OCI-LY1 (cell line): ENCODE measurements around the gene ZBTB5.
A peak's percentile ranks its signal among the peaks of the same experiment; 100 is the strongest.
"Not testable (repeated sequence)": the region's sequence is repeated elsewhere in the genome, so short reads cannot be mapped to it uniquely, and the experiment has no call there.

Experiments used
- H2AFZ ChIP-seq: fragments of 200-600 bp; sonication (generic), shearing (Covaris generic); 2 replicates; pipeline ENCODE4 v1.6.0; 2014; ENCODE audit warnings: antibody characterized with exemption, mild to moderate bottlenecking, low read length
- H3F3A ChIP-seq: fragments of 200-600 bp; sonication (generic), shearing (Covaris generic); 2 replicates; pipeline ENCODE4 v1.6.0; 2014; ENCODE audit warnings: mild to moderate bottlenecking, antibody characterized with exemption, low read length, moderate library complexity; ENCODE audit not compliant: insufficient read depth
- H3K27ac ChIP-seq: fragments of 200-600 bp; sonication (generic); 2 replicates; pipeline ENCODE4 v1.5.1; 2014; ENCODE audit warnings: low read length, mixed run types, mild to moderate bottlenecking, low read depth; ENCODE audit not compliant: poor library complexity, severe bottlenecking
- H3K27me3 ChIP-seq: fragments of 200-600 bp; sonication (generic); 2 replicates; pipeline ENCODE4 v1.6.0; 2014; ENCODE audit warnings: antibody characterized with exemption, mild to moderate bottlenecking, low read length, moderate library complexity; ENCODE audit not compliant: insufficient read depth
- H3K36me3 ChIP-seq: fragments of 200-600 bp; sonication (generic); 2 replicates; pipeline ENCODE4 v1.6.1; 2014; ENCODE audit warnings: mild to moderate bottlenecking, antibody characterized with exemption, low read length, moderate library complexity, mixed read lengths; ENCODE audit not compliant: insufficient read depth
- H3K4me1 ChIP-seq: fragments of 200-600 bp; sonication (generic); 2 replicates; pipeline ENCODE4 v1.5.1; 2014; ENCODE audit warnings: mild to moderate bottlenecking, low read length, moderate library complexity; ENCODE audit not compliant: insufficient read depth, severe bottlenecking
- H3K4me2 ChIP-seq: fragments of 200-600 bp; sonication (generic), shearing (Covaris generic); 2 replicates; pipeline ENCODE4 v1.6.1; 2014; ENCODE audit warnings: low read length
- H3K4me3 ChIP-seq: fragments of 200-600 bp; sonication (generic); 2 replicates; pipeline ENCODE4 v1.5.1; 2014; ENCODE audit warnings: low read length, low read depth, mild to moderate bottlenecking, mixed read lengths; ENCODE audit not compliant: poor library complexity, severe bottlenecking
- H3K79me2 ChIP-seq: fragments of 200-600 bp; shearing (Covaris generic); 2 replicates; pipeline ENCODE4 v1.6.1; 2016; ENCODE audit warnings: mixed run types, low read length, mixed read lengths; ENCODE audit not compliant: insufficient read depth
- H3K9ac ChIP-seq: fragments of 200-600 bp; sonication (generic), shearing (Covaris generic); 2 replicates; pipeline ENCODE4 v1.6.1; 2014; ENCODE audit warnings: mild to moderate bottlenecking, low read length, mixed read lengths
- H3K9me2 ChIP-seq: fragments of 200-600 bp; sonication (generic), shearing (Covaris generic); 2 replicates; pipeline ENCODE4 v1.6.1; 2014; ENCODE audit warnings: low read depth, mild to moderate bottlenecking, low read length, mixed read lengths
- H3K9me3 ChIP-seq: fragments of 200-600 bp; shearing (Covaris generic); 2 replicates; pipeline ENCODE4 v1.6.1; 2014; ENCODE audit warnings: low read length, mixed read lengths
- H4K20me1 ChIP-seq: fragments of 200-600 bp; sonication (generic), shearing (Covaris generic); 2 replicates; pipeline ENCODE4 v1.6.0; 2016; ENCODE audit warnings: mild to moderate bottlenecking, low read length; ENCODE audit not compliant: insufficient read depth
- EZH2 ChIP-seq: fragments of 200-600 bp; sonication (generic), shearing (Covaris generic); IDR thresholded peaks from 2 replicates; pipeline ENCODE4 v1.8.0; 2017; ENCODE audit warnings: borderline replicate concordance, mixed run types, mild to moderate bottlenecking, antibody characterized with exemption, low read length, moderate library complexity, mixed read lengths
- TF ChIP-seq, protein P1 (sequence below): fragments of 200-600 bp; sonication (generic), shearing (Covaris generic); IDR thresholded peaks from 2 replicates; pipeline ENCODE4 v1.5.1; 2017; ENCODE audit warnings: mild to moderate bottlenecking, antibody characterized with exemption, low read length, moderate library complexity, mixed read lengths

ZBTB5 gene

DNA sequence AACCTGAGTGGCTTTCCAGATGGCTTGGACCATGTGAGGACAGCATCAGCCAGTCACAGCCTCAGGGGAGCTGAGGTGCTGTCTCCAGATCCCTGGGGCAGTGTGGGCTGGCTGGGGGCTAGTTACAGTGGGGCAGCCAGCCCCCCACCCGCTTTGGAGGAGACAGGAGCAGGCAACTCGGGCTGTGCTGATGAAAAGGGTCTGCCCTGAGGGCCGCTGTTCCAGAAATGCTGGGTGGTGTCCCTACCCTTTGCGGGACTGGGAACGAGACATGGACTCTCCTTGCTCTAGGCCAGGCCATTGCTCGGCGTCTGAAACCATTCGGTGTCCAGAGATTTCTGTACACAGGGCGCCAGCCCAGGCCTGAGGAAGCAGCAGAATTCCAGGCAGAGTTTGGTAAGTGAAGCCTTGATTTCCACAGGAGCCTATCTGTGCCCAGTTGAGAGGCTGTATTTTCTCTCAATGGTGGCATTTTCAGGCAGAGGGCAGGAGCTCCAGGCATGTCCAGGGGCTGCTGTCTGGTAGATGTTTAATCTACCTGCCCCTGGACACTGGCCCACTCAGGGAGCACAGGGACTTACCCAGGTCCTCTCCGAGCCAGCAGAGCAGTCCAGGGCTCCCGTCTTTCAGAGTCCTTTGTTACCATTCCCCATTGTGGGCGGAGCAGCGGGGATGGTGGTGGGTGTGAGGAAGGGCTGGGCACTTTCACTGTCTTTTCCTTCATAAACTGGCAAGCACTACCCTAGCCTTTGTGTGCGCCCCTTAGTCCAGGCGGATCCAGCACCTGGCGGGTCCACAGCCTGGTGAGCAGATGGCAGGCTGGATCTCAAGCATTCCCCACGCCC, 35.6 kb downstream of the ZBTB5 start:
- Histone ChIP-seq H3K9ac (no peak overlapping the region; the same call in 1 of the 2 replicates), H3K9me2 (no peaks in the 10 kb centered on the region), H4K20me1 (no peaks in the 10 kb centered on the region), H3K79me2 (peaks cover 2% of the 10 kb centered on the region), H3K4me3 (no peak overlapping the region), H3F3A (peaks cover 4% of the 10 kb centered on the region; the same call in 1 of the 2 replicates), H2AFZ (no peak overlapping the region), H3K27me3 (no peaks in the 10 kb centered on the region), H3K36me3 (peaks cover 99% of the 10 kb centered on the region), H3K4me1 (peaks cover 71% of the 10 kb centered on the region), H3K4me2 (no peak overlapping the region), H3K9me3 (no peaks in the 10 kb centered on the region), H3K27ac (peak overlapping the region; percentile 87)
- TF ChIP-seq, protein P1, sequence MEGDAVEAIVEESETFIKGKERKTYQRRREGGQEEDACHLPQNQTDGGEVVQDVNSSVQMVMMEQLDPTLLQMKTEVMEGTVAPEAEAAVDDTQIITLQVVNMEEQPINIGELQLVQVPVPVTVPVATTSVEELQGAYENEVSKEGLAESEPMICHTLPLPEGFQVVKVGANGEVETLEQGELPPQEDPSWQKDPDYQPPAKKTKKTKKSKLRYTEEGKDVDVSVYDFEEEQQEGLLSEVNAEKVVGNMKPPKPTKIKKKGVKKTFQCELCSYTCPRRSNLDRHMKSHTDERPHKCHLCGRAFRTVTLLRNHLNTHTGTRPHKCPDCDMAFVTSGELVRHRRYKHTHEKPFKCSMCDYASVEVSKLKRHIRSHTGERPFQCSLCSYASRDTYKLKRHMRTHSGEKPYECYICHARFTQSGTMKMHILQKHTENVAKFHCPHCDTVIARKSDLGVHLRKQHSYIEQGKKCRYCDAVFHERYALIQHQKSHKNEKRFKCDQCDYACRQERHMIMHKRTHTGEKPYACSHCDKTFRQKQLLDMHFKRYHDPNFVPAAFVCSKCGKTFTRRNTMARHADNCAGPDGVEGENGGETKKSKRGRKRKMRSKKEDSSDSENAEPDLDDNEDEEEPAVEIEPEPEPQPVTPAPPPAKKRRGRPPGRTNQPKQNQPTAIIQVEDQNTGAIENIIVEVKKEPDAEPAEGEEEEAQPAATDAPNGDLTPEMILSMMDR, result no peak
- TF ChIP-seq EZH2, result no peak

DNA sequence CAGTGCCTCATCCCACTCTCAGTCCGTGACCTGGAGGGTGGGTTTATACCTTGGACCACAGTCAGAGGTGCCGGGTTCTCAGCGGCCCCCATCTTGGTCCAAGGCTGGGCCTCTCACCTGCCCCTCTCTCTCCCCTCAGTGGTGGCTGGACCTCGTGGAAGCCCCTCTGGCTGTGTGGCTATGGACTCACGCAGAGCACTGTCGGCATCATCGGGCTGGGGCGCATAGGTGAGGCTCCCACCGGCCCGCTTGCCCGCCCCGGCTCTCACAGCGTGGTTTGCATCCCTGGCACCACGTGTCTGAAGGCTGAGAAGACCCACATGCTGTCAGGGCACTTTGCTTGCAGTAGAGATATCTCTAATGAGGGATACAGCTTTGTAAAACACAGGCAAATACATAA, 36.9 kb downstream of the ZBTB5 start:
- Histone ChIP-seq H3K79me2 (peaks cover 15% of the 10 kb centered on the region), H3K9ac (no peak overlapping the region), H4K20me1 (no peaks in the 10 kb centered on the region), H3F3A (peaks cover 4% of the 10 kb centered on the region; the same call in 1 of the 2 replicates), H3K4me3 (no peak overlapping the region), H3K36me3 (peaks cover 99% of the 10 kb centered on the region), H3K4me2 (no peak overlapping the region), H3K9me2 (no peaks in the 10 kb centered on the region), H3K9me3 (no peaks in the 10 kb centered on the region), H3K27ac (peak overlapping the region; percentile 26), H2AFZ (no peak overlapping the region), H3K4me1 (peaks cover 82% of the 10 kb centered on the region), H3K27me3 (no peaks in the 10 kb centered on the region)
- TF ChIP-seq EZH2, result no peak

DNA sequence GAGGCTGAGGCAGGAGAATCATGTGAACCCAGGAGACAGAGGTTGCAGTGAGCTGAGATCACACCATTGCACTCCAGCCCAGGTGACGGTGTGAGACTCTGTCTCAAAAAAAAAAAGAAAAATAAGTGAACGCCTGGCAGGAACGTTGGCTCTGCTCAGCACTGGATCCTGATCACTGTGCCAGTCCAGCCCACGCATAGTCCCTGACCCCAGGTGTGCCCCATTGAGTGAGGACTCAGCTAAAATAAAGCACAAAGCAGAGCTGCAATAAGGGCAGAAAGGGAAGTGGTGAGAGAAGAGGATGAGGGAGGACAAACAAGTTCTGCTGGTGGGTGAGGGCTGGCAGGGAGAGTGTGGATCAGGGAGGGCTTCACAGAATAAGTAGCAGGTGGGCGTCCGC, 38.4 kb downstream of the ZBTB5 start:
- TF ChIP-seq, protein P1, result no peak
- TF ChIP-seq EZH2, result no peak
- Histone ChIP-seq H2AFZ (no peak overlapping the region), H3K27me3 (no peaks in the 10 kb centered on the region), H3K27ac (peak overlapping the region; percentile 15), H3K36me3 (peaks cover 84% of the 10 kb centered on the region), H3K9me3 (no peaks in the 10 kb centered on the region), H4K20me1 (no peaks in the 10 kb centered on the region), H3K9me2 (no peaks in the 10 kb centered on the region), H3K4me2 (no peak overlapping the region), H3K9ac (no peak overlapping the region), H3K4me1 (peaks cover 75% of the 10 kb centered on the region), H3K79me2 (peaks cover 25% of the 10 kb centered on the region), H3K4me3 (no peak overlapping the region), H3F3A (peaks cover 3% of the 10 kb centered on the region; the same call in 1 of the 2 replicates)

DNA sequence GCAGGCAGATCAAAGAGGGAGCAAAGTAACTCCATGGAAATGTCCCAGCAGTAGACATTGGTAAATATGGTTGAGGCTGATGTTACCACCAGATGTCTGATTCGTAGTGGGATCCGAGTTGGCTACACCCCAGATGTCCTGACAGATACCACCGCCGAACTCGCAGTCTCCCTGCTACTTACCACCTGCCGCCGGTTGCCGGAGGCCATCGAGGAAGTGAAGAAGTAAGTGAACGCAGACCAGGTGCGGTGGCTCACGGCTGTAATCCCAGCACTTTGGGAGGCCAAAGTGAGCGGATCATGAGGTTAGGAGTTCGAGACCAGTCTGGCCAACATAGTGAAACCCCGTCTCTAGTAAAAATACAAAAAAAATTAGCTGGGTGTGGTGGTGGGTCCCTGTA, 38.8 kb downstream of the ZBTB5 start:
- not testable (repeated sequence) for H3K9ac ChIP-seq, H3K9me2 ChIP-seq, H4K20me1 ChIP-seq, H3K27me3 ChIP-seq, H3K4me3 ChIP-seq, H2AFZ ChIP-seq, H3K9me3 ChIP-seq, H3K4me2 ChIP-seq, H3F3A ChIP-seq
- Histone ChIP-seq H3K36me3 (peaks cover 80% of the 10 kb centered on the region), H3K79me2 (peaks cover 28% of the 10 kb centered on the region), H3K27ac (peak overlapping the region; percentile 100), H3K4me1 (peaks cover 75% of the 10 kb centered on the region)
